ENCODE measurements around the gene EVI5L. TPM values are rescaled to one million over a fixed set of nuclear protein-coding genes. Genes with fewer than 3 reads are reported as not detected.

The EVI5L gene
- total RNA-seq, 2 experiments from 2014 or later = 5.2 to 6.0 TPM

DNA sequence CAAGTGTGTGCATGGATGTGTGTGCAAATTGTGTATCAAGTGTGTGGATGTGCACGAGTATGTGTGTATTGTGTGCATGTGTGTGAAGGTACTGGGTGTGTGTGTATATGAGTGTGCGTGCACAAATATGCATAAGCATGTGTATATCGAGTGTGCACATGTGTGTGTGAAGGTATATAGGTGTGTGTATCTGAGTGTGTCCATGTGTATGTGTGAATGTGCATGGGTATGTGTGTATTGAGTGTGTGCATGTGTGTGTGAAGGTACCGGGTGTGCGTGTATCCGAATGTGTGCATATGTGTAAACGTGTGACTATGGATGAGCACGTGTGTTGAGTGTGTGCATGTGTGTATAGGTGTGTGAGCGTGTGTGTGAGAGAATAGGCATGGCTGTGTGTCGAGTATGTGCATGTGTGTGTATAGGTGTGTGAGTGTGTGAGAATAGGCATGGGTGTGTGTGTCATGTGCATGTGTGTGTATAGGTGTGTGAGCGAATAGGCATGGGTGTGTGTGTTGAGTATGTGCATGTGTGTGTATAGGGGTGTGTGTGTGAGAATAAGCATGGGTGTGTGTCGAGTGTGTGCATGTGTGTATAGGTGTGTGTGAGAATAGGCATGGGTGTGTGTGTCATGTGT is 12.8 kb downstream of the EVI5L start:
- POLR2A ChIA-PET = no interaction called here
- H3K36me3 Mint-ChIP-seq (ENCODE audit: low read depth) = no peaks in the 10 kb centered on the region
- no peak overlapping the region for H3K27ac Mint-ChIP-seq
- DNase-seq (no peak), ATAC-seq (ENCODE audit: poor library complexity) (no peak)
- TF ChIP-seq, protein P1, sequence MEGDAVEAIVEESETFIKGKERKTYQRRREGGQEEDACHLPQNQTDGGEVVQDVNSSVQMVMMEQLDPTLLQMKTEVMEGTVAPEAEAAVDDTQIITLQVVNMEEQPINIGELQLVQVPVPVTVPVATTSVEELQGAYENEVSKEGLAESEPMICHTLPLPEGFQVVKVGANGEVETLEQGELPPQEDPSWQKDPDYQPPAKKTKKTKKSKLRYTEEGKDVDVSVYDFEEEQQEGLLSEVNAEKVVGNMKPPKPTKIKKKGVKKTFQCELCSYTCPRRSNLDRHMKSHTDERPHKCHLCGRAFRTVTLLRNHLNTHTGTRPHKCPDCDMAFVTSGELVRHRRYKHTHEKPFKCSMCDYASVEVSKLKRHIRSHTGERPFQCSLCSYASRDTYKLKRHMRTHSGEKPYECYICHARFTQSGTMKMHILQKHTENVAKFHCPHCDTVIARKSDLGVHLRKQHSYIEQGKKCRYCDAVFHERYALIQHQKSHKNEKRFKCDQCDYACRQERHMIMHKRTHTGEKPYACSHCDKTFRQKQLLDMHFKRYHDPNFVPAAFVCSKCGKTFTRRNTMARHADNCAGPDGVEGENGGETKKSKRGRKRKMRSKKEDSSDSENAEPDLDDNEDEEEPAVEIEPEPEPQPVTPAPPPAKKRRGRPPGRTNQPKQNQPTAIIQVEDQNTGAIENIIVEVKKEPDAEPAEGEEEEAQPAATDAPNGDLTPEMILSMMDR (IDR thresholded peaks at IDR 0.05) = no peak
- no peaks in the 10 kb centered on the region for H3K4me1 ChIP-seq (ENCODE audit: insufficient read depth, low read length)
- H3K4me1 Mint-ChIP-seq (ENCODE audit: low read depth) = no peaks in the 10 kb centered on the region
- H3K9me3 Mint-ChIP-seq = no peaks in the 10 kb centered on the region
- CTCF ChIA-PET = no interaction called here
- H3K4me3 Mint-ChIP-seq = no peak overlapping the region
- no peaks in the 10 kb centered on the region for H3K36me3 ChIP-seq (ENCODE audit: insufficient read depth, low read length)
- no peaks in the 10 kb centered on the region for H3K9me3 ChIP-seq (ENCODE audit: control insufficient read depth in 1 of 2, insufficient read depth in 1 of 2, low read length in 2 of 2)
- intact Hi-C loops (cut with DNase I, micrococcal nuclease) = no loop called here
- H3K27me3 Mint-ChIP-seq = no peaks in the 10 kb centered on the region
- no peak overlapping the region for H3K4me3 ChIP-seq (ENCODE audit: low read length)
- H3K27ac ChIP-seq (ENCODE audit: low read depth in 1 of 2, low read length in 2 of 2) = no peak overlapping the region
- no peaks in the 10 kb centered on the region for H3K27me3 ChIP-seq (ENCODE audit: control insufficient read depth in 1 of 2, insufficient read depth in 2 of 2, low read length in 2 of 2)

DNA sequence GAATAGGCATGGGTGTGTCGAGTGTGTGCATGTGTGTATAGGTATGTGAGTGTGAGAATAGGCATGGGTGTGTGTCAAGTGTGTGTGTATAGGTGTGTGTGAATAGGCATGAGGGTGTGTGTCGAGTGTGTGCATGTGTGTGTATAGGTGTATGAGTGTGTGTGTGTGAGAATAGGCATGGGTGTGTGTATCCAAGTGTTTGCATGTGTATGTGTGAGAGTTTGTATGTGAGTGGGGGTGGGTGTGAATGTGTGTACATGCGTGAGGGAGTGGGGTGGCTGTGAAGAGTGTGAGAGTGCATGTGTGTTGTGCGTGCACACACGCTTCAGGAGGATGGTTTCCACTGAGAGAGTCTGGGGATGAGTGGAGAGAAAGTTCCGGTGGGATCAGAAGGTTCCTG is 13.5 kb downstream of the EVI5L start:
- ATAC-seq (ENCODE audit: poor library complexity) (no peak), DNase-seq (no peak)
- POLR2A ChIA-PET = no interaction called here
- Histone ChIP-seq H3K27ac (ENCODE audit: low read depth in 1 of 2, low read length in 2 of 2) (no peak overlapping the region), H3K4me1 (ENCODE audit: insufficient read depth, low read length) (no peaks in the 10 kb centered on the region), H3K36me3 (ENCODE audit: insufficient read depth, low read length) (no peaks in the 10 kb centered on the region), H3K4me3 (ENCODE audit: low read length) (no peak overlapping the region), H3K9me3 (ENCODE audit: control insufficient read depth in 1 of 2, insufficient read depth in 1 of 2, low read length in 2 of 2) (no peaks in the 10 kb centered on the region), H3K27me3 (ENCODE audit: control insufficient read depth in 1 of 2, insufficient read depth in 2 of 2, low read length in 2 of 2) (no peaks in the 10 kb centered on the region)
- Mint-ChIP-seq H3K36me3 (ENCODE audit: low read depth) (no peaks in the 10 kb centered on the region), H3K4me1 (ENCODE audit: low read depth) (no peaks in the 10 kb centered on the region), H3K27me3 (no peaks in the 10 kb centered on the region), H3K9me3 (no peaks in the 10 kb centered on the region), H3K27ac (no peak overlapping the region), H3K4me3 (no peak overlapping the region)
- TF ChIP-seq, protein P1 (IDR thresholded peaks at IDR 0.05) = no peak
- intact Hi-C loops (cut with DNase I, micrococcal nuclease) = no loop called here
- CTCF ChIA-PET = no interaction called here

DNA sequence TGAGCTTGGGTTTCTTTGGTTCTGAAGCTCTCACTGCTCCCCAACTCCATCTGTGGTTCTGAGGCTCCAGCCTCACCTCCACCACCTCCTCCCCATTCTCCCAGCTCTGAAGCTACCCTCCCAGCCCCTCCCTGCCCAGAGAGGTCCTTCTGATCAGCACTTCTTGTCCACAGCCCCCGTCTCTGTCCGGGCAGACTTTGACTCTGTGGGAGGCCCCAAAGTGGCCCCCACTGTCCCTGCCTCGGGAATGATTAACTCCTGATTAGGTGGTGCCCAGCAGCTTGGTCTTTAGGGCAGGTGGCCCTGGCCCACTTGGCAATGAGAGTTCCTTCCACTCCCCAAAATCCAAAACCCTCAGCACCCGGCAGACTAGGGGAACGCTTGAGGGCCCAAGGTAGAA is 14.4 kb downstream of the EVI5L start:
- ChIA-PET CTCF (no interaction called here), POLR2A (interaction anchor here (0.6 kb wide), 1 partner anchor 1422 kb away, joined by 4 read pairs; no protein-coding TSS in a partner anchor)
- no peaks in the 10 kb centered on the region for H3K4me1 ChIP-seq (ENCODE audit: insufficient read depth, low read length)
- Mint-ChIP-seq H3K27ac (no peak overlapping the region), H3K9me3 (no peaks in the 10 kb centered on the region), H3K4me1 (ENCODE audit: low read depth) (no peaks in the 10 kb centered on the region), H3K36me3 (ENCODE audit: low read depth) (no peaks in the 10 kb centered on the region), H3K4me3 (no peak overlapping the region), H3K27me3 (no peaks in the 10 kb centered on the region)
- H3K9me3 ChIP-seq (ENCODE audit: control insufficient read depth in 1 of 2, insufficient read depth in 1 of 2, low read length in 2 of 2) = no peaks in the 10 kb centered on the region
- TF ChIP-seq, protein P1 (IDR thresholded peaks at IDR 0.05) = no peak
- H3K27ac ChIP-seq (ENCODE audit: low read depth in 1 of 2, low read length in 2 of 2) = no peak overlapping the region
- no peak overlapping the region for H3K4me3 ChIP-seq (ENCODE audit: low read length)
- H3K36me3 ChIP-seq (ENCODE audit: insufficient read depth, low read length) = no peaks in the 10 kb centered on the region
- no peak for DNase-seq
- intact Hi-C loops (cut with DNase I, micrococcal nuclease) = no loop called here
- H3K27me3 ChIP-seq (ENCODE audit: control insufficient read depth in 1 of 2, insufficient read depth in 2 of 2, low read length in 2 of 2) = no peaks in the 10 kb centered on the region
- ATAC-seq (ENCODE audit: poor library complexity) = no peak
